HEK293T (cell line): ENCODE measurements around the gene PPP1R12C.

Experiments
- ARNT ChIP-seq: fragments of 450-650 bp; IDR thresholded peaks from 2 replicates; pipeline ENCODE4 v1.6.1; 2017; ENCODE audit warnings: mild to moderate bottlenecking
- BHLHE40 ChIP-seq: fragments of 450-650 bp; IDR thresholded peaks from 2 replicates; pipeline ENCODE4 v1.6.1; 2016; ENCODE audit warnings: mild to moderate bottlenecking, moderate library complexity, borderline replicate concordance
- CTBP1 ChIP-seq: fragments of 450-650 bp; IDR thresholded peaks from 2 replicates; pipeline ENCODE4 v1.6.1; 2016; ENCODE audit warnings: borderline replicate concordance
- FOXA1 ChIP-seq: fragments of 450-650 bp; IDR thresholded peaks from 2 replicates; pipeline ENCODE4 v1.6.1; 2016; ENCODE audit warnings: mild to moderate bottlenecking
- FOXK2 ChIP-seq: fragments of 450-650 bp; IDR thresholded peaks from 2 replicates; pipeline ENCODE4 v1.6.1; 2016; ENCODE audit warnings: mild to moderate bottlenecking
- FOXM1 ChIP-seq: fragments of 450-650 bp; IDR thresholded peaks from 2 replicates; pipeline ENCODE4 v1.6.1; 2017; ENCODE audit warnings: mild to moderate bottlenecking, borderline replicate concordance
- LEF1 ChIP-seq: fragments of 450-650 bp; IDR thresholded peaks from 2 replicates; pipeline ENCODE4 v1.6.1; 2017; ENCODE audit warnings: mild to moderate bottlenecking, borderline replicate concordance
- SP1 ChIP-seq: fragments of 450-650 bp; IDR thresholded peaks from 2 replicates; pipeline ENCODE4 v1.6.1; 2017
- SUZ12 ChIP-seq: fragments of 450-650 bp; IDR thresholded peaks from 2 replicates; pipeline ENCODE4 v1.6.1; 2016; ENCODE audit warnings: mild to moderate bottlenecking
- TARDBP ChIP-seq: fragments of 450-650 bp; IDR thresholded peaks from 2 replicates; pipeline ENCODE4 v1.6.1; 2016

- no peak for TF ChIP-seq FOXM1
- no peak for TF ChIP-seq CTBP1
- TF ChIP-seq TARDBP, result no peak
- no peak for TF ChIP-seq SP1
- TF ChIP-seq FOXK2, result no peak
- TF ChIP-seq SUZ12, result no peak
- no peak for TF ChIP-seq LEF1
- TF ChIP-seq ARNT, result no peak
- TF ChIP-seq FOXA1, result no peak
- no peak for TF ChIP-seq BHLHE40
Observed at GRCh38 chr19:55131421-55131820, 14.0 kb upstream of the PPP1R12C start.
